ENCODE measurements around the gene GPX1.
A peak's percentile ranks its signal among the peaks of the same experiment; 100 is the strongest.
"Not testable (repeated sequence)": the region's sequence is repeated elsewhere in the genome, so short reads cannot be mapped to it uniquely, and the experiment has no call there.

Gene GPX1

GRCh38 chr3:49351521-49352011 lies 6.6 kb downstream of the GPX1 start:
- peaks cover 6 to 10% of the 10 kb centered on the region in 2 donors for H3K4me1 Mint-ChIP-seq (ENCODE audit: low read depth in 2 of 2)
- H3K36me3 Mint-ChIP-seq (ENCODE audit: insufficient read depth), result peaks cover 21% of the 10 kb centered on the region
- peak overlapping the region in 1 of 2 donors; percentile 4 for H3K4me3 Mint-ChIP-seq
- H3K27me3 Mint-ChIP-seq, result no peaks in the 10 kb centered on the region
- no peak for ATAC-seq (replicated peaks)
- no peak for DNase-seq
- H3K9me3 Mint-ChIP-seq, result no peaks in the 10 kb centered on the region
- H3K27ac Mint-ChIP-seq, result peak overlapping the region in 1 of 2 donors; percentile 11

- Mint-ChIP-seq H3K27me3 (no peaks in the 10 kb centered on the region), H3K4me1 (ENCODE audit: low read depth in 2 of 2) (peaks cover 0 to 5% of the 10 kb centered on the region in 2 donors), H3K9me3 (no peaks in the 10 kb centered on the region), H3K4me3 (no peak overlapping the region), H3K36me3 (ENCODE audit: insufficient read depth) (peaks cover 8% of the 10 kb centered on the region), H3K27ac (no peak overlapping the region)
- DNase-seq (no peak), ATAC-seq (replicated peaks) (no peak)
Measured at GRCh38 chr3:49349348-49350114, 8.6 kb downstream of the GPX1 start.

- H3K27ac Mint-ChIP-seq, result not testable (repeated sequence)
Measured at GRCh38 chr3:49348361-49348760, 9.8 kb downstream of the GPX1 start.

GRCh38 chr3:49346797-49347251 lies 11.3 kb downstream of the GPX1 start:
- no peak overlapping the region for H3K4me3 Mint-ChIP-seq
- no peak overlapping the region for H3K27ac Mint-ChIP-seq
- no peak for ATAC-seq (replicated peaks)

More at GRCh38 chr3:49348361-49348760, 9.8 kb downstream of the GPX1 start:
- H3K27me3 Mint-ChIP-seq; H3K36me3 Mint-ChIP-seq (ENCODE audit: insufficient read depth); ATAC-seq (replicated peaks); H3K4me1 Mint-ChIP-seq (ENCODE audit: low read depth in 2 of 2); H3K4me3 Mint-ChIP-seq; DNase-seq; H3K9me3 Mint-ChIP-seq: not testable (repeated sequence)

GRCh38 chr3:49343163-49343562 lies 15.0 kb downstream of the GPX1 start:
- Mint-ChIP-seq H3K9me3 (no peaks in the 10 kb centered on the region), H3K4me1 (ENCODE audit: low read depth in 2 of 2) (peaks cover 23 to 30% of the 10 kb centered on the region in 2 donors), H3K4me3 (no peak overlapping the region), H3K36me3 (ENCODE audit: insufficient read depth) (peaks cover 24% of the 10 kb centered on the region), H3K27me3 (no peaks in the 10 kb centered on the region), H3K27ac (no peak overlapping the region)
- no peak for DNase-seq
- ATAC-seq (replicated peaks), result no peak

More at GRCh38 chr3:49346797-49347251, 11.3 kb downstream of the GPX1 start:
- Mint-ChIP-seq H3K27me3 (no peaks in the 10 kb centered on the region), H3K4me1 (ENCODE audit: low read depth in 2 of 2) (peaks cover 0 to 7% of the 10 kb centered on the region in 2 donors), H3K36me3 (ENCODE audit: insufficient read depth) (no peaks in the 10 kb centered on the region), H3K9me3 (no peaks in the 10 kb centered on the region)
- DNase-seq, result no peak

GRCh38 chr3:49341996-49342395 lies 16.2 kb downstream of the GPX1 start:
- H3K27ac Mint-ChIP-seq, result peak overlapping the region; percentile 42 to 64
- no peak for ATAC-seq (replicated peaks)
- peaks cover 25 to 31% of the 10 kb centered on the region in 2 donors for H3K4me1 Mint-ChIP-seq (ENCODE audit: low read depth in 2 of 2)
- no peak for DNase-seq
- no peaks in the 10 kb centered on the region for H3K9me3 Mint-ChIP-seq
- H3K36me3 Mint-ChIP-seq (ENCODE audit: insufficient read depth), result peaks cover 27% of the 10 kb centered on the region
- no peaks in the 10 kb centered on the region for H3K27me3 Mint-ChIP-seq
- H3K4me3 Mint-ChIP-seq, result peak overlapping the region in 1 of 2 donors; percentile 8

GRCh38 chr3:49339941-49340800 lies 18.0 kb downstream of the GPX1 start, which contains the start of gene USP4:
Gene USP4, minus strand, starts transcription at chr3:49340053. Its CDS starts 29 bp downstream, at chr3:49340024.
- peaks cover 42% of the 10 kb centered on the region for H3K36me3 Mint-ChIP-seq (ENCODE audit: insufficient read depth)
- H3K4me1 Mint-ChIP-seq (ENCODE audit: low read depth in 2 of 2), result peaks cover 28 to 34% of the 10 kb centered on the region in 2 donors
- H3K9me3 Mint-ChIP-seq, result no peaks in the 10 kb centered on the region
- H3K27ac Mint-ChIP-seq, result peak within 1 kb of the TSS; percentile 99
- peak; percentile 87 for ATAC-seq (replicated peaks)
- no peaks in the 10 kb centered on the region for H3K27me3 Mint-ChIP-seq
- DNase-seq, result peak; percentile 83 to 85 (median 85)
- H3K4me3 Mint-ChIP-seq, result peak within 1 kb of the TSS; percentile 97 to 98

DNA sequence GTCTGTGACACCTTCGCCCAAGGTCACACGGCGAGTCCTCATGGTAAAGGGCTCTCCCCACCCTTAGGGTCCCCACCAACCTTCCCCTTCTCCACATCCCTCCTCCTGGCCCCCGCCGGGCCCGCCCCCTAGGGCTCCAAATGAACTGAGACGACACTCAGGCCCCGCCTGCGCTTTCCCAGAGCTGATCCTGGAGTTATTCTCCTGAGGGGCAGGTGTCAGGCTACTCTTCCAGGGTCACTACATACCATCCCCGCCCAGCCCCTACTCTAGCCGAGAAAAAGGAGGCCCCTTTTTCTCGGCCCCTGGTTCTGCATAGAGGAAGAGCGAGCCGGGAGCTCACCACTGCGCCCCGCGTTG lies 18.6 kb downstream of the GPX1 start:
- DNase-seq (peak; percentile 5 to 21 (median 13)), ATAC-seq (replicated peaks) (no peak)
- no peaks in the 10 kb centered on the region for H3K9me3 Mint-ChIP-seq

GRCh38 chr3:49333916-49334633 lies 24.1 kb downstream of the GPX1 start:
- H3K36me3 Mint-ChIP-seq (ENCODE audit: insufficient read depth), result peaks cover 87% of the 10 kb centered on the region
- H3K27me3 Mint-ChIP-seq, result no peaks in the 10 kb centered on the region
- ATAC-seq (replicated peaks), result no peak
- no peaks in the 10 kb centered on the region for H3K9me3 Mint-ChIP-seq
- no peak for DNase-seq
- no peak overlapping the region for H3K27ac Mint-ChIP-seq
- H3K4me1 Mint-ChIP-seq (ENCODE audit: low read depth in 2 of 2), result peaks cover 16 to 19% of the 10 kb centered on the region in 2 donors
- no peak overlapping the region for H3K4me3 Mint-ChIP-seq

More for the DNA sequence above, 18.6 kb downstream of the GPX1 start:
- peak overlapping the region; percentile 99 for H3K27ac Mint-ChIP-seq
- H3K36me3 Mint-ChIP-seq (ENCODE audit: insufficient read depth), result peaks cover 48% of the 10 kb centered on the region
- peak overlapping the region; percentile 97 to 98 for H3K4me3 Mint-ChIP-seq
- H3K4me1 Mint-ChIP-seq (ENCODE audit: low read depth in 2 of 2), result peaks cover 28 to 33% of the 10 kb centered on the region in 2 donors
- H3K27me3 Mint-ChIP-seq, result no peaks in the 10 kb centered on the region

- DNase-seq, result no peak
- ATAC-seq (replicated peaks), result peak; percentile 78
- peak overlapping the region; percentile 78 to 79 for H3K27ac Mint-ChIP-seq
- peaks cover 10 to 12% of the 10 kb centered on the region in 2 donors for H3K4me1 Mint-ChIP-seq (ENCODE audit: low read depth in 2 of 2)
- H3K4me3 Mint-ChIP-seq, result no peak overlapping the region
- H3K9me3 Mint-ChIP-seq, result no peaks in the 10 kb centered on the region
- peaks cover 84% of the 10 kb centered on the region for H3K36me3 Mint-ChIP-seq (ENCODE audit: insufficient read depth)
- H3K27me3 Mint-ChIP-seq, result no peaks in the 10 kb centered on the region
Measured at GRCh38 chr3:49333091-49333490, 25.1 kb downstream of the GPX1 start.

DNA sequence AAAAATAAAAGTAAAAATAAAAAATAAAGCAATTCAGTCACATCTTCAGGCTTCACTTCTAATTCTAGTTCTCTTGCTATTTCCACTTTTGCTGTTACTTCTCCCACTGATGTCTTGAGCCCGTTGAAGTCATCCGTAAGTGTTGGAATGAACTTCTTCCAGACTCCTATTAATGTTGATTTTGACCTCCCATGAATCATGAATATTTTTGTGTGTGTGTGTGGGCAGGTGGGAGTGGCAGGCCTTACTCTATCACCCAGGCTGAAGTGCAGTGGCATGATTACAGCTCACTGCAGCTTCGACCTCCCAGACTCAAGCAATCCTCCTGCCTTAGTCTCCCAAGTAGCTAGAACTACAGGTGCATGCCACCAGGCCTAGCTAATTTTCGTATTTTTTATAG lies 29.0 kb downstream of the GPX1 start:
- H3K4me3 Mint-ChIP-seq, result no peak overlapping the region
- peaks cover 96% of the 10 kb centered on the region for H3K36me3 Mint-ChIP-seq (ENCODE audit: insufficient read depth)
- H3K27ac Mint-ChIP-seq, result peak overlapping the region; percentile 10 to 28
- ATAC-seq (replicated peaks), result no peak
- H3K9me3 Mint-ChIP-seq, result no peaks in the 10 kb centered on the region
- H3K27me3 Mint-ChIP-seq, result no peaks in the 10 kb centered on the region
- DNase-seq, result no peak
- peaks cover 5 to 12% of the 10 kb centered on the region in 2 donors for H3K4me1 Mint-ChIP-seq (ENCODE audit: low read depth in 2 of 2)

- not testable (repeated sequence) for H3K27me3 Mint-ChIP-seq; H3K4me3 Mint-ChIP-seq; ATAC-seq (replicated peaks); H3K9me3 Mint-ChIP-seq; DNase-seq; H3K27ac Mint-ChIP-seq
- peaks cover 96% of the 10 kb centered on the region for H3K36me3 Mint-ChIP-seq (ENCODE audit: insufficient read depth)
- H3K4me1 Mint-ChIP-seq (ENCODE audit: low read depth in 2 of 2), result peaks cover 4 to 12% of the 10 kb centered on the region in 2 donors
Measured at GRCh38 chr3:49328350-49328749, 29.8 kb downstream of the GPX1 start.

- no peaks in the 10 kb centered on the region for H3K9me3 Mint-ChIP-seq
- H3K4me1 Mint-ChIP-seq (ENCODE audit: low read depth in 2 of 2), result peaks cover 0 to 7% of the 10 kb centered on the region in 2 donors
- H3K4me3 Mint-ChIP-seq, result no peak overlapping the region
- no peak overlapping the region for H3K27ac Mint-ChIP-seq
- ATAC-seq (replicated peaks) (no peak), DNase-seq (no peak)
- peaks cover 96% of the 10 kb centered on the region for H3K36me3 Mint-ChIP-seq (ENCODE audit: insufficient read depth)
- no peaks in the 10 kb centered on the region for H3K27me3 Mint-ChIP-seq
Measured at GRCh38 chr3:49327485-49327884, 30.7 kb downstream of the GPX1 start.
